Medulla oblongata (tissue), 1 donor: ENCODE measurements around the gene PTPRE.

Source experiments
- DNase-seq: peaks from one replicate; pipeline ENCODE4 v3.0.0-alpha.2; 2015; ENCODE audit errors: extremely low spot score

PTPRE gene

GRCh38 chr10:127906548-127907377, at the start of gene PTPRE:
TSS of gene PTPRE (plus strand) at chr10:127907103. CDS start at chr10:128040882, 133,779 bp downstream.
- peak; percentile 78 for DNase-seq

- no peak for DNase-seq
Measured at GRCh38 chr10:127860592-127860991, 46.3 kb upstream of the PTPRE start.

GRCh38 chr10:127863231-127863825, 43.6 kb upstream of the PTPRE start:
- no peak for DNase-seq

- no peak for DNase-seq
Measured at GRCh38 chr10:127866276-127867013, 40.5 kb upstream of the PTPRE start.

GRCh38 chr10:127867805-127868204, 39.1 kb upstream of the PTPRE start:
- no peak for DNase-seq

- no peak for DNase-seq
Measured at GRCh38 chr10:127869329-127869728, 37.6 kb upstream of the PTPRE start.

- DNase-seq = no peak
Measured at GRCh38 chr10:127871631-127872010, 35.3 kb upstream of the PTPRE start.

- DNase-seq = no peak
Measured at GRCh38 chr10:127872011-127872761, 34.7 kb upstream of the PTPRE start.

- peak; percentile 18 for DNase-seq
Measured at GRCh38 chr10:127872871-127873600, 33.9 kb upstream of the PTPRE start.

- no peak for DNase-seq
Measured at GRCh38 chr10:127873901-127874470, 32.9 kb upstream of the PTPRE start.

- no peak for DNase-seq
Measured at GRCh38 chr10:127874671-127875448, 32.0 kb upstream of the PTPRE start.

- DNase-seq = no peak
Measured at GRCh38 chr10:127875449-127875765, 31.5 kb upstream of the PTPRE start.

- no peak for DNase-seq
Measured at GRCh38 chr10:127875916-127876315, 31.0 kb upstream of the PTPRE start.

- no peak for DNase-seq
Measured at GRCh38 chr10:127877116-127877515, 29.8 kb upstream of the PTPRE start.

- no peak for DNase-seq
Measured at GRCh38 chr10:127877699-127878098, 29.2 kb upstream of the PTPRE start.

- peak; percentile 78 for DNase-seq
Measured at GRCh38 chr10:127878475-127879055, 28.3 kb upstream of the PTPRE start.

- peak; percentile 77 for DNase-seq
Measured at GRCh38 chr10:127880557-127880956, 26.3 kb upstream of the PTPRE start.

GRCh38 chr10:127881262-127881661, 25.6 kb upstream of the PTPRE start:
- DNase-seq = no peak

- no peak for DNase-seq
Measured at GRCh38 chr10:127882391-127882790, 24.5 kb upstream of the PTPRE start.
